ENCODE measurements around the gene SH2D7. TPM values are rescaled to one million over a fixed set of nuclear protein-coding genes. Genes with fewer than 3 reads are reported as not detected.

The SH2D7 gene
- total RNA-seq, 1 experiment from 2014 or later = not detected

DNA sequence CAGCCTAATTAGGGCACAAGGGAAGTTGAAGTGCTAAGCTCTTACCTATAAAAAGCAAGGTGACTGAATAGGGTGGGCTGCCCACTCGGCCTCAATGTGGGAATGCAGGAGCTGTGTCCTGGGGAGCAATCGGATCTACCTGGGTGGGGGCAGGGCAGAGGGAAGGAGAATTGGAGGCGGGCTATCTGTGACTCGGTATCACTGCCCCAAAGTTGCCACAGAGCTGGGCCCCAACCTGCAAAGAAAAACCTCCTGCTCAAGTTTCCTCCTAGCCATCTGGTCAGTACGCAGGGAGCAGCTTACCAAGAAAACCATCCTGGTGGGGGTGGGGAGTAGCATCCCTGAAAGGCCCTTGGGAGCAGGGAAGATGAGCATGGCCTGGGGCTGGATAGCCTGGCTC, 28.2 kb downstream of the SH2D7 start:
- DNase-seq (ENCODE audit: low read depth, low spot score) (no peak), ATAC-seq (no peak)
- in situ Hi-C loops (cut with HindIII; ENCODE audit: low pct_unique_long_range_greater_than_20kb, low sequenced_read_pairs) (no loop called here), intact Hi-C loops (cut with micrococcal nuclease; ENCODE audit: unreplicated experiment) (no loop called here)
- ChIA-PET POLR2A (no interaction called here), CTCF (no interaction called here)
- no peak overlapping the region for H3K4me3 ChIP-seq (ENCODE audit: low read depth in 2 of 2, low read length in 2 of 2)
- no peaks in the 10 kb centered on the region for H3K9me3 ChIP-seq (ENCODE audit: control insufficient read depth, insufficient read depth, low read depth, low read length)
- H3K27ac ChIP-seq (ENCODE audit: low read length) = no peak overlapping the region
- no TSS peak for BruUV-seq (replicated peaks)
- no peaks in the 10 kb centered on the region for H3K4me1 ChIP-seq (ENCODE audit: control insufficient read depth, insufficient read depth, low read length)
- TF ChIP-seq POLR2AphosphoS5 (IDR thresholded peaks at IDR 0.05; ENCODE audit: low read depth, low read length) (no peak), SIN3A (IDR thresholded peaks at IDR 0.05; ENCODE audit: borderline replicate concordance, insufficient read depth, low read depth, low read length) (no peak), TCF7L2 (IDR thresholded peaks at IDR 0.05; ENCODE audit: low read depth, low read length) (no peak)
- TF ChIP-seq, protein P1, sequence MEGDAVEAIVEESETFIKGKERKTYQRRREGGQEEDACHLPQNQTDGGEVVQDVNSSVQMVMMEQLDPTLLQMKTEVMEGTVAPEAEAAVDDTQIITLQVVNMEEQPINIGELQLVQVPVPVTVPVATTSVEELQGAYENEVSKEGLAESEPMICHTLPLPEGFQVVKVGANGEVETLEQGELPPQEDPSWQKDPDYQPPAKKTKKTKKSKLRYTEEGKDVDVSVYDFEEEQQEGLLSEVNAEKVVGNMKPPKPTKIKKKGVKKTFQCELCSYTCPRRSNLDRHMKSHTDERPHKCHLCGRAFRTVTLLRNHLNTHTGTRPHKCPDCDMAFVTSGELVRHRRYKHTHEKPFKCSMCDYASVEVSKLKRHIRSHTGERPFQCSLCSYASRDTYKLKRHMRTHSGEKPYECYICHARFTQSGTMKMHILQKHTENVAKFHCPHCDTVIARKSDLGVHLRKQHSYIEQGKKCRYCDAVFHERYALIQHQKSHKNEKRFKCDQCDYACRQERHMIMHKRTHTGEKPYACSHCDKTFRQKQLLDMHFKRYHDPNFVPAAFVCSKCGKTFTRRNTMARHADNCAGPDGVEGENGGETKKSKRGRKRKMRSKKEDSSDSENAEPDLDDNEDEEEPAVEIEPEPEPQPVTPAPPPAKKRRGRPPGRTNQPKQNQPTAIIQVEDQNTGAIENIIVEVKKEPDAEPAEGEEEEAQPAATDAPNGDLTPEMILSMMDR (IDR thresholded peaks at IDR 0.05) = no peak
- TF ChIP-seq, protein P2, sequence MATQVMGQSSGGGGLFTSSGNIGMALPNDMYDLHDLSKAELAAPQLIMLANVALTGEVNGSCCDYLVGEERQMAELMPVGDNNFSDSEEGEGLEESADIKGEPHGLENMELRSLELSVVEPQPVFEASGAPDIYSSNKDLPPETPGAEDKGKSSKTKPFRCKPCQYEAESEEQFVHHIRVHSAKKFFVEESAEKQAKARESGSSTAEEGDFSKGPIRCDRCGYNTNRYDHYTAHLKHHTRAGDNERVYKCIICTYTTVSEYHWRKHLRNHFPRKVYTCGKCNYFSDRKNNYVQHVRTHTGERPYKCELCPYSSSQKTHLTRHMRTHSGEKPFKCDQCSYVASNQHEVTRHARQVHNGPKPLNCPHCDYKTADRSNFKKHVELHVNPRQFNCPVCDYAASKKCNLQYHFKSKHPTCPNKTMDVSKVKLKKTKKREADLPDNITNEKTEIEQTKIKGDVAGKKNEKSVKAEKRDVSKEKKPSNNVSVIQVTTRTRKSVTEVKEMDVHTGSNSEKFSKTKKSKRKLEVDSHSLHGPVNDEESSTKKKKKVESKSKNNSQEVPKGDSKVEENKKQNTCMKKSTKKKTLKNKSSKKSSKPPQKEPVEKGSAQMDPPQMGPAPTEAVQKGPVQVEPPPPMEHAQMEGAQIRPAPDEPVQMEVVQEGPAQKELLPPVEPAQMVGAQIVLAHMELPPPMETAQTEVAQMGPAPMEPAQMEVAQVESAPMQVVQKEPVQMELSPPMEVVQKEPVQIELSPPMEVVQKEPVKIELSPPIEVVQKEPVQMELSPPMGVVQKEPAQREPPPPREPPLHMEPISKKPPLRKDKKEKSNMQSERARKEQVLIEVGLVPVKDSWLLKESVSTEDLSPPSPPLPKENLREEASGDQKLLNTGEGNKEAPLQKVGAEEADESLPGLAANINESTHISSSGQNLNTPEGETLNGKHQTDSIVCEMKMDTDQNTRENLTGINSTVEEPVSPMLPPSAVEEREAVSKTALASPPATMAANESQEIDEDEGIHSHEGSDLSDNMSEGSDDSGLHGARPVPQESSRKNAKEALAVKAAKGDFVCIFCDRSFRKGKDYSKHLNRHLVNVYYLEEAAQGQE (IDR thresholded peaks at IDR 0.05; ENCODE audit: insufficient read depth in 1 of 2, low read depth in 2 of 2, low read length in 1 of 2) = no peak
- H3K27me3 ChIP-seq (ENCODE audit: control insufficient read depth, insufficient read depth, low read length) = no peaks in the 10 kb centered on the region
- no peaks in the 10 kb centered on the region for H3K36me3 ChIP-seq (ENCODE audit: control insufficient read depth, insufficient read depth, low read length)

DNA sequence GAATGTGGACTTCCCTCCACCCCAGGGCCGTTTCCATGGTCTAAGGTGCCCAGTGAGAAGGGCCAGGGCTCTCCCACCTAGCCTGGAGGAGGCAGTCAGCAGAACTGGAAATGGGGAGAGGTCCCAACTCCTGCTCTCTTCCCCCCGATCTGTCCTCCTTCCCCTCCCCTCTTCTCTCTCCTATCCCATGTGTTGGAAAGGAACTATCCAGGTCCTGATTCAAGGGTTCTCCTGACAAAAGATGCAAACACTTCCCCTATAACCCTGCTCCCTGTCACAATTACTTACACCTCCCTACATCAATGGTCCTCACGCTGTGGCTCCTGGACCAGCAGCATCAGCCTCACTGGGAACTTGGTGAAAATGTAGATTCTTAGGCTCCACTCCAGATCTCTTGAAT, 32.9 kb downstream of the SH2D7 start:
- in situ Hi-C loops (cut with HindIII; ENCODE audit: low pct_unique_long_range_greater_than_20kb, low sequenced_read_pairs) = loop anchor here (25.0 kb wide), 1 partner anchor 137 kb away; the partner anchor contains the start of gene DNAJA4
- H3K9me3 ChIP-seq (ENCODE audit: control insufficient read depth, insufficient read depth, low read depth, low read length) = no peaks in the 10 kb centered on the region
- POLR2A ChIA-PET = no interaction called here
- no peaks in the 10 kb centered on the region for H3K27me3 ChIP-seq (ENCODE audit: control insufficient read depth, insufficient read depth, low read length)
- H3K36me3 ChIP-seq (ENCODE audit: control insufficient read depth, insufficient read depth, low read length) = no peaks in the 10 kb centered on the region
- BruUV-seq (replicated peaks) = no TSS peak
- ATAC-seq = no peak
- intact Hi-C loops (cut with micrococcal nuclease; ENCODE audit: unreplicated experiment) = no loop called here
- H3K27ac ChIP-seq (ENCODE audit: low read length) = no peak overlapping the region
- DNase-seq (ENCODE audit: low read depth, low spot score) = no peak
- no peak overlapping the region for H3K4me3 ChIP-seq (ENCODE audit: low read depth in 2 of 2, low read length in 2 of 2)
- CTCF ChIA-PET = no interaction called here
- TF ChIP-seq, protein P1 (IDR thresholded peaks at IDR 0.05) = no peak
- no peak for TF ChIP-seq POLR2AphosphoS5 (IDR thresholded peaks at IDR 0.05; ENCODE audit: low read depth, low read length)
- TF ChIP-seq, protein P2 (IDR thresholded peaks at IDR 0.05; ENCODE audit: insufficient read depth in 1 of 2, low read depth in 2 of 2, low read length in 1 of 2) = peak in 1 of 2 experiments; percentile 60; a peak in 1 of 4 replicates
- H3K4me1 ChIP-seq (ENCODE audit: control insufficient read depth, insufficient read depth, low read length) = 0 out of 2 replicates have a peak, but pooled peaks cover under 1% of the 10 kb centered on the region

Measured in Panc1 (cell line).